ENCODE data around the gene SCTR.
"Not testable (repeated sequence)": the region's sequence is repeated elsewhere in the genome, so short reads cannot be mapped to it uniquely, and the experiment has no call there.

Gene SCTR

DNA sequence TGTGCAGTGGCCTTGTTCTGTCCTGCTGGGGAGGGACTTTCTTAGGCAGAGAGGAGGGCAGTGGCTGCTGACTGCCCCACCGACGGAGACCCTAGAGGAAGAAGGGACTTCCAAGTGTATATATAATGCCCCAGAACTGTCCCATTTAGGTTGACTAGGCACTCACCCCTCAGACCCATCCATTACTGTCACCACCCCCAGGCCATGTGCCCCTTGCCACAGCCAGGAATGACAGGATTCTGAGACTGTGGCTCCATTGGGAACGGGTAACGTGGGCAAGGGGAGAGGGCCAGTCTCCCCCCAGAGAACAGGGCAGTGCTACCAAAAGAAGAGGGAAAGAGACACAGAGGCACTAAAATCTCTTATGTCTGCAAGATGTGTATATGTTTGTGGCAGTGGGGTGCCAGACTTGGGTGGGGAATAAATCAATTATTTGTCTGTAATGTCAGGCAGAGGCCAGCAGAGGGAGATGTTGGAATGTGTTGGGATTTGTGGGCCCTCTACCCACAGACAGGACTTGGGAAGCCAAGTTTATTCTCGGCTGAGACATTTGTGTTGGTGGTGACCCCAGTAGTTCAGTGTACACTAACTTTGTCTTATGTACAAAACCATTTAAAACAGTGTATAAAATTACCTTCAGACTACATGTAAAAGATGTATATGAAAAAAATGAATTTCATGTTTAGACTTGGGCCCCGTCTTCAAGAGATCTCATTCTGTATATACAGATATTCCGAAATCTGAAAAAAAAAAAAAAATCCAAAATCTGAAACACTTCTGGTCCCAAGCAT, 116.7 kb downstream of the SCTR start:
- DNase-seq (ENCODE audit: low read depth), result no peak

DNA sequence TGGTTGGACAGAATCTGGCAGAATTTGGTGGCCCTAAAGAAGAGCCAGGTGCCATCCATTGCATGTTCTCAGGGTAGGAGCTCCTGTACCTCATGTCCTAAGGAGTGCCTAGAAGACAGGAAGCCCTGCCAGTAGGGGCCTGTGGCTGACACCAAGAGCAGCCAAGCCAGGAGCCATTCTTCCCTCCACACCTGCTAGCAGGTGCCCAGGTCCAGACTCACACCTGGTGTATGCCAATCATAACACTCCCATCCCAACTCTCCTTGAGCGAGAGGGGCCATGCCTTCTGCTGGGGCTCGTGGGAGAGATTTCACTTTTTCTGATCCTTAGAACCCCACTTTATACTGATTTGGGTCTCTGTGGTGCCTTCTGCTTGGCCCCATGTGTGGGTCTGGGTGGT, 119.1 kb downstream of the SCTR start:
- DNase-seq (ENCODE audit: low read depth), result no peak

DNA sequence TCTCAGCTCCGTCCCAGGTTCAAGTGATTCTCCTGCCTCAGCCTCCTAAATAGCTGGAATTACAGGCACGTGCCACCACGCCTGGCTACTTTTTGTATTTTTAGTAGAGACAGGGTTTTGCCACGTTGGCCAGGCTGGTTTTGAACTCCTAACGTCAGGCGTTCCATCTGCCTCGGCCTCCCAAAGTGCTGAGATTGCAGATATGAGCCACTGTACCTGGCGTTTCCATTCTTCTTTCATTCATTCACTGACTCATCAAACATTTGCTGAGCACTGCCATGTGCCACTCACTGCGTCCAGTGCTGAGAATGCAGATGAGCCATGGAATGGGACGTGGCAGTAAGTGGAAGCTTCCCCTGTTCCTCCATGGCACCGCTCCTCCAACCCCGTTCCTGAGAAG, 120.7 kb downstream of the SCTR start:
- DNase-seq (ENCODE audit: low read depth), result not testable (repeated sequence)

DNA sequence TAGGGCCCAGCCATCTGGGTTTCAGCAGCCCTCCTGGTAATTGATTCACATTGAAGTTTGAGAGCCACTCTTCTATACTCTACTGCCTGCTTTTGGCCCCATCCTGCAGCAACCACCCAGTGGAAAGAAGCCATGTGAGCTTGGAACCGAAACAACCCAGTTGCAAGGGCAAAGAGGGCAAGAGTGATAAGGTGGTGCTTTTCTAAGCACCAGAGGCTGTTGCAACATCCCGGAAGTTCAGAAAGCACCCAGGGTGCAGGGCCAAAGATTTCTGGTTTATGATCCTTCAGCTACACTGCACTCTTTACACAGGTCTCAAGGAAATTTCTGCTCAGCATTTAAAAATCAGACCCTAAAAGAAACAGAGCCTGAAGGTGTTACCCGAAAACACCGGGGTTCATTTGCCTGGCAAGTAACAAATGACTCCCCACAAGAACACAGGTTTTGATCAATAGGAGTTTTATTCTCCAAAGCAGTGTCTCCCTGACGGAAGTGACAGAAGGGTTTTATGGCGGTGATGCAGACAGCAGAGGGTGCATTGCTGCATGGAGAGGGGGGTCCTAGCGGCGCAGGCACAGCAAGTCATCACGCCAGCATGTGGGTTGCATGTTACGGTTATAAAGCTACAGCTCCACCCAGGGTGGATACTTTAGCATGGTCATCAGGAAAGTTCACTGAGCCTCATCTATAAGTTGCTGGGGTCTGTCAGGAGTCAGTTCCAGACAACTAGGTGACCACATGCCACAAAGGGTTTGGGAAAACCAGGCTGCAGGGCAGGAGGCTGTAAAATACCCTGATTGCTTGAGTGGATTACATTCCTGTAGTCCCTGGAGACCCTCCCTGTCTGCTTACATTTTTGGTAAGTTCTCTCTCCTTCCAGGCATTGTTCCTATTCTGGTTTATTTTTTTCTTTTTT, 121.4 kb downstream of the SCTR start:
- DNase-seq (ENCODE audit: low read depth), result no peak

DNA sequence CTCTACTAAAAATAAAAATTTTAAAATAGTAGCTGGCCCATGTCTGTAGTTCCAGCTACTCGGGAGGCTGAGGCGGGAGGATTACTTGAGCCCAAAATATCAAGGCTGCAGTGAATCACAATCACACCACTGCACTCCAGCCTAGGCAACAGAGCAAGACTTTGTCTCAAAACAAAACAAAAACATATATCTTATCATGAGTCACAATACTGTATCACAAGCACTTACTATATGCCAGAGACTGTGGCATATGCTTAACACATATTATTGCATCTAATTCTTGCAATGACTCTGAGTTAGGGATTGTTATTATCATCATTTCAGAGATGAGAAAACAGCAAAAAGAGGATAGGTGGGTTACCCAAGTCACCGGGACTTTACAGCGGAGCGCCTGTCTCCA, 122.2 kb downstream of the SCTR start:
- no peak for DNase-seq (ENCODE audit: low read depth)

DNA sequence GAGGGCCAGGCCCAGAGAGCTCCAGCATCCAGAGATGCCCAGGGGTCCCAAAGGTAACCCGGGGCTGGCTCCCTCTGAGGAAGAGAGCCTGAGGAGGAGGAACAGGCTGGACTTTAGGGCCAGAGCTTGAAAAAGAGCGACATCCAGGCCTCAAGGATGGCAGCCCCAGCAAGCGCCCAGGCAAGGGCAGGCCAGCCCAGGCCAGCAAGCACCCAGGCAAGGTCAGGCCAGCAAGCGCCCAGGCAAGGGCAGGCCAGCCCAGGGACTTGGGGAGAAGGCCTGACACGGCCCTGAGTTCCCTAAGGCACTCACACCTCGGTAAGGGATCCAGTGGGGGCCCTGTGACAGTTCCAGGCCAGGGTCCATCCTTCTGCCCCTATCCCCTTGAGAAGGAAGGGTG, 127.1 kb downstream of the SCTR start:
- DNase-seq (ENCODE audit: low read depth), result no peak

DNA sequence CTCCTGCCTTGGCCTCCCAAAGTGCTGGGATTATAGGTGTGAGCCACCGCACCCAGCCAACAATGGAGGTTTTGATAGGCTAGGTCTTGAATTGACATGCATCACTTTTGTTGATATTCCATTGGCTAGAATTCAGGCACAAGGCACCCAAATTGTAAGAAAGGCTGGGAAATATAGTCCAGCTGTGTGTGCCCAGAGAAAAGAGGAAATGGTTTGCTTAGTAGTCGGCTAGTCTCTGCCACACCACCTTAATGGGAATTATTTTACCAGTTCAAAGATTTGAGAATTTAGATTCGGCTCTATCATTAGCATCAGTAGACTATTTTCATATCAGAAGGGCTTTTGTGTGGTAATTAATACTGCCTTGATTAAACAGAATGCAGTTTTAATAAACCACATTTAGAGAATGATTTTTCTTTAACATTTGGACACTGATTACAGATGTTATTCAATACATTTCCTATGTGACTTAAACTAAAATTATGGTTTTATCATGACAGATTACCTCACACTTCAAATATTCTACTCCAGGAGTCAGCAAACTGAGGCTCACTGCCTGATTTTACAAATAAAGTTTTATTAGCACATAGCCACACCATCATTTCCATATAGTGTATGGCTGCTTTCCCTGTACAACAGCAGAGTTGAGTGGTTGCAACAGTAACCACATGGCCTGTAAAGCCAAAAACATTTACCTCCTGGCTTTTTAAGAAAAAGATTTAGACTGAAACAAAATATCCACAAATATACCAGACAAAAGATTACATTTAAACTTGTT, 130.1 kb downstream of the SCTR start:
- DNase-seq (ENCODE audit: low read depth), result no peak
